HG03521 (cell line): Measurements from ENCODE around the gene TESK1.

Source experiments
- ATAC-seq: cut with Tn5 transposase; IDR thresholded peaks from one replicate; pipeline ENCODE4 v1.9.1; 2021; ENCODE audit warnings: mild to moderate bottlenecking, moderate library complexity; ENCODE audit not compliant: unreplicated experiment

TESK1 gene

GRCh38 chr9:35604578-35605350, at the start of gene TESK1:
TESK1 (plus strand) TSS chr9:35605262; CDS start chr9:35605620, 358 bp downstream.
- peak; percentile 40 for ATAC-seq

- ATAC-seq, result no peak
Measured at GRCh38 chr9:35555881-35556280, 49.2 kb upstream of the TESK1 start.

GRCh38 chr9:35556776-35557175, 48.3 kb upstream of the TESK1 start:
- ATAC-seq, result no peak

GRCh38 chr9:35557320-35557719, 47.7 kb upstream of the TESK1 start:
- ATAC-seq, result no peak

- no peak for ATAC-seq
Measured at GRCh38 chr9:35558185-35558584, 46.9 kb upstream of the TESK1 start.

- ATAC-seq, result no peak
Measured at GRCh38 chr9:35559792-35560530, 45.1 kb upstream of the TESK1 start.

GRCh38 chr9:35560625-35561337, 44.3 kb upstream of the TESK1 start:
- no peak for ATAC-seq

- ATAC-seq, result no peak
Measured at GRCh38 chr9:35561468-35562261, 43.4 kb upstream of the TESK1 start.

GRCh38 chr9:35562895-35563780, 41.9 kb upstream of the TESK1 start:
- ATAC-seq, result no peak

GRCh38 chr9:35563791-35564197, 41.3 kb upstream of the TESK1 start:
- no peak for ATAC-seq

GRCh38 chr9:35564658-35565061, 40.4 kb upstream of the TESK1 start:
- ATAC-seq, result no peak

GRCh38 chr9:35566417-35566816, 38.6 kb upstream of the TESK1 start:
- no peak for ATAC-seq

GRCh38 chr9:35568196-35568595, 36.9 kb upstream of the TESK1 start:
- no peak for ATAC-seq

GRCh38 chr9:35569206-35569605, 35.9 kb upstream of the TESK1 start:
- ATAC-seq, result peak; percentile 54

GRCh38 chr9:35570709-35571504, 34.2 kb upstream of the TESK1 start:
- no peak for ATAC-seq

- no peak for ATAC-seq
Measured at GRCh38 chr9:35574578-35575122, 30.4 kb upstream of the TESK1 start.

- ATAC-seq, result no peak
Measured at GRCh38 chr9:35575478-35575877, 29.6 kb upstream of the TESK1 start.

- no peak for ATAC-seq
Measured at GRCh38 chr9:35577486-35577885, 27.6 kb upstream of the TESK1 start.

GRCh38 chr9:35579130-35579529, 25.9 kb upstream of the TESK1 start:
- no peak for ATAC-seq
